WERI-Rb-1 (cell line): ENCODE data around the gene TBC1D5.
A peak's percentile ranks its signal among the peaks of the same experiment; 100 is the strongest.

Experiments
- DNase-seq: peaks from one replicate; pipeline ENCODE4 v3.0.0-alpha.2; 2020
- H3K27ac ChIP-seq: fragments of 250-450 bp; sonication (Bioruptor Pico); 2 replicates; pipeline ENCODE4 v1.5.1; 2020; ENCODE audit warnings: mild to moderate bottlenecking, moderate library complexity
- H3K27me3 ChIP-seq: fragments of 250-450 bp; sonication (Bioruptor Pico); 2 replicates; pipeline ENCODE4 v1.5.1; 2021; ENCODE audit warnings: mild to moderate bottlenecking, low read depth, moderate library complexity; ENCODE audit not compliant: insufficient read depth, severe bottlenecking
- H3K36me3 ChIP-seq: fragments of 250-450 bp; sonication (Bioruptor Pico); 2 replicates; pipeline ENCODE4 v1.5.1; 2020; ENCODE audit warnings: mild to moderate bottlenecking, moderate library complexity
- H3K4me3 ChIP-seq: 2 replicates; pipeline ENCODE4 v1.5.1; 2011; ENCODE audit warnings: low read depth, mild to moderate bottlenecking, control low read depth, low read length
- H3K9me3 ChIP-seq: fragments of 250-450 bp; sonication (Bioruptor Pico); 2 replicates; pipeline ENCODE4 v1.5.1; 2021; ENCODE audit warnings: mild to moderate bottlenecking, moderate library complexity; ENCODE audit not compliant: severe bottlenecking
- TF ChIP-seq, protein P1 (sequence below): IDR thresholded peaks from 2 replicates; pipeline ENCODE4 v1.5.1; 2011; ENCODE audit warnings: low read depth, mild to moderate bottlenecking, control low read depth, inconsistent platforms, low read length

TBC1D5 gene

GRCh38 chr3:17686613-17687012 is 55.8 kb downstream of the TBC1D5 start:
- H3K27ac ChIP-seq, result no peak overlapping the region
- H3K36me3 ChIP-seq, result no peaks in the 10 kb centered on the region
- no peak overlapping the region for H3K4me3 ChIP-seq
- TF ChIP-seq, protein P1, sequence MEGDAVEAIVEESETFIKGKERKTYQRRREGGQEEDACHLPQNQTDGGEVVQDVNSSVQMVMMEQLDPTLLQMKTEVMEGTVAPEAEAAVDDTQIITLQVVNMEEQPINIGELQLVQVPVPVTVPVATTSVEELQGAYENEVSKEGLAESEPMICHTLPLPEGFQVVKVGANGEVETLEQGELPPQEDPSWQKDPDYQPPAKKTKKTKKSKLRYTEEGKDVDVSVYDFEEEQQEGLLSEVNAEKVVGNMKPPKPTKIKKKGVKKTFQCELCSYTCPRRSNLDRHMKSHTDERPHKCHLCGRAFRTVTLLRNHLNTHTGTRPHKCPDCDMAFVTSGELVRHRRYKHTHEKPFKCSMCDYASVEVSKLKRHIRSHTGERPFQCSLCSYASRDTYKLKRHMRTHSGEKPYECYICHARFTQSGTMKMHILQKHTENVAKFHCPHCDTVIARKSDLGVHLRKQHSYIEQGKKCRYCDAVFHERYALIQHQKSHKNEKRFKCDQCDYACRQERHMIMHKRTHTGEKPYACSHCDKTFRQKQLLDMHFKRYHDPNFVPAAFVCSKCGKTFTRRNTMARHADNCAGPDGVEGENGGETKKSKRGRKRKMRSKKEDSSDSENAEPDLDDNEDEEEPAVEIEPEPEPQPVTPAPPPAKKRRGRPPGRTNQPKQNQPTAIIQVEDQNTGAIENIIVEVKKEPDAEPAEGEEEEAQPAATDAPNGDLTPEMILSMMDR, result peak; percentile 35; the same call in 1 of the 2 replicates
- DNase-seq, result peak; percentile 12
- no peaks in the 10 kb centered on the region for H3K9me3 ChIP-seq
- no peaks in the 10 kb centered on the region for H3K27me3 ChIP-seq

DNA sequence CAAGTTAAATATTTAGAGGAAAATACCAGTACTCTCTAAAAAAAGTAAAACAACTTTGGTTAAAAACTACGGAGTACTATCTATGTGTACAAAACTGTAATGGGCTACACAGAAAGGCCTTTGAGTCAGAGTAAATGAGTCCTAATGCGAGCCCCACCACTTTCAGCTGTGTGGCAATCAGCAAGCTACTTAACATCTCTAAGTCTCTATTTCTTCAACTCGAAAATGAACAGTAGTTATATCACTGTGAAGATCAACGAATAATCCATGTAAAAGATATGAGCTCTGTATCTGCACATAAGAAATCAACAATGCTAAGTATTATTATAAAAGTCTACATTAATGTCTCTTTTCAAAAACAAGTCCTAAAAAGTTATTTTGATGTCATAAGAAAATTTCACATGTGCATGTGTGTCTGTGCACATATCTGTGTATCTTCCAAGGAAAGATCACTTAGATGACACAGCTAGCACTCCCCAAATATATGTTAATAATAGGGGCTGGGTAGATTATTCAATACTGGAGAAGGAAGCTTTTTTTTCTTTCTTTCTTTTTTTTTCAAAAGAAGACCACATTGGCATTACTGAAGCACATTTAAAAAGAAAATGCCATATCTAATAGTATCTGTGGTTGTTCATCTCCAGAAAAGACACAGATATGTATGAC is 58.8 kb downstream of the TBC1D5 start:
- no peaks in the 10 kb centered on the region for H3K9me3 ChIP-seq
- no peaks in the 10 kb centered on the region for H3K36me3 ChIP-seq
- TF ChIP-seq, protein P1, result no peak
- H3K27ac ChIP-seq, result no peak overlapping the region
- H3K27me3 ChIP-seq, result no peaks in the 10 kb centered on the region
- no peak for DNase-seq
- no peak overlapping the region for H3K4me3 ChIP-seq

DNA sequence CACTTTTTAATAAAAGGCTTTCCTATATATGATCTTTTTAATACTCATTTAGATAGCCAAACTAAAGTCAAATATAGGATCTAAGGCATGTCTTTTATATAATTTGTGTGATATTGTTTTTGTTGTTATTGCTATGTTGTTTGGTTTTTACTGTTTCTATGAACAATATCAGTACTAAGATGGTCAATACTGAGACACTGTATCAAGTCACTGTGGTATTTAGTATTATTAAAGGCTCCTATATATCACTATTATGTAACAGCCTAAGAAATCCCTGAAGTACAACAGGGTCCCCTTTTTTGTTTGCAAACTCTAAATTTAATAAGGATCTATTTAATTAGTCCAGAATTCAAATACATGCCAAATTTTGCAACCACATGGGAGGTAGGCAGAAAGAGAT is 61.9 kb downstream of the TBC1D5 start:
- no peaks in the 10 kb centered on the region for H3K27me3 ChIP-seq
- no peaks in the 10 kb centered on the region for H3K36me3 ChIP-seq
- no peak overlapping the region for H3K27ac ChIP-seq
- TF ChIP-seq, protein P1, result no peak
- no peak overlapping the region for H3K4me3 ChIP-seq
- H3K9me3 ChIP-seq, result no peaks in the 10 kb centered on the region
- no peak for DNase-seq

GRCh38 chr3:17678116-17678741 is 64.2 kb downstream of the TBC1D5 start:
- Histone ChIP-seq H3K9me3 (no peaks in the 10 kb centered on the region), H3K27ac (no peak overlapping the region)
- no peak for DNase-seq

GRCh38 chr3:17674082-17674686 is 68.2 kb downstream of the TBC1D5 start:
- Histone ChIP-seq H3K27me3 (no peaks in the 10 kb centered on the region), H3K36me3 (no peaks in the 10 kb centered on the region), H3K27ac (no peak overlapping the region), H3K9me3 (no peaks in the 10 kb centered on the region), H3K4me3 (no peak overlapping the region)
- TF ChIP-seq, protein P1, result no peak
- no peak for DNase-seq

More at GRCh38 chr3:17678116-17678741, 64.2 kb downstream of the TBC1D5 start:
- H3K36me3 ChIP-seq, result no peaks in the 10 kb centered on the region
- TF ChIP-seq, protein P1, result no peak
- no peak overlapping the region for H3K4me3 ChIP-seq
- H3K27me3 ChIP-seq, result no peaks in the 10 kb centered on the region
